Measurements from ENCODE around the gene METRNL.

The METRNL gene

GRCh38 chr17:83081684-83082201, 2.3 kb downstream of the METRNL start:
- DNase-seq = no peak

- no peak for DNase-seq
Observed at GRCh38 chr17:83082424-83082823, 3.0 kb downstream of the METRNL start.

GRCh38 chr17:83082909-83083367, 3.5 kb downstream of the METRNL start:
- no peak for DNase-seq

GRCh38 chr17:83083368-83084201, 4.2 kb downstream of the METRNL start:
- DNase-seq = peak; percentile 71

GRCh38 chr17:83084214-83084613, 4.8 kb downstream of the METRNL start:
- no peak for DNase-seq

- no peak for DNase-seq
Observed at GRCh38 chr17:83084621-83085056, 5.2 kb downstream of the METRNL start.

- DNase-seq = no peak
Observed at GRCh38 chr17:83085103-83085502, 5.7 kb downstream of the METRNL start.

- DNase-seq = no peak
Observed at GRCh38 chr17:83085526-83086198, 6.3 kb downstream of the METRNL start.

GRCh38 chr17:83086199-83086880, 6.9 kb downstream of the METRNL start:
- no peak for DNase-seq

GRCh38 chr17:83086907-83087787, 7.7 kb downstream of the METRNL start:
- DNase-seq = no peak

- DNase-seq = no peak
Observed at GRCh38 chr17:83087788-83088360, 8.5 kb downstream of the METRNL start.

- no peak for DNase-seq
Observed at GRCh38 chr17:83088451-83088850, 9.0 kb downstream of the METRNL start.

GRCh38 chr17:83088909-83089308, 9.5 kb downstream of the METRNL start:
- no peak for DNase-seq

GRCh38 chr17:83089328-83090132, 10.1 kb downstream of the METRNL start:
- DNase-seq = no peak

- no peak for DNase-seq
Observed at GRCh38 chr17:83090444-83091256, 11.2 kb downstream of the METRNL start.

GRCh38 chr17:83091257-83092141, 12.1 kb downstream of the METRNL start:
- DNase-seq = no peak

- no peak for DNase-seq
Observed at GRCh38 chr17:83092186-83092585, 12.8 kb downstream of the METRNL start.

- no peak for DNase-seq
Observed at GRCh38 chr17:83092931-83093330, 13.5 kb downstream of the METRNL start.

- DNase-seq = no peak
Observed at GRCh38 chr17:83093506-83093905, 14.1 kb downstream of the METRNL start.

All from activated CD4-positive, alpha-beta T cell treated with anti-CD3 and anti-CD28 coated beads, Interleukin-2, amount 50 U/mL, for 16 hours (primary cell).